GM12873 (cell line): ENCODE measurements around the gene NACC1.

Source experiments
- CTCF ChIP-seq: IDR thresholded peaks from 2 replicates; pipeline ENCODE4 v1.5.1; 2012; ENCODE audit warnings: low read depth, mild to moderate bottlenecking, moderate library complexity, low read length, control low read depth; ENCODE audit not compliant: insufficient read depth; ENCODE audit errors: missing control alignments

NACC1 gene

GRCh38 chr19:13074378-13074777, 43.7 kb upstream of the NACC1 start:
- no peak for TF ChIP-seq CTCF

- TF ChIP-seq CTCF, result no peak
Measured at GRCh38 chr19:13076320-13076719, 41.7 kb upstream of the NACC1 start.

GRCh38 chr19:13076787-13077186, 41.3 kb upstream of the NACC1 start:
- no peak for TF ChIP-seq CTCF

- TF ChIP-seq CTCF, result no peak
Measured at GRCh38 chr19:13077240-13077639, 40.8 kb upstream of the NACC1 start.

GRCh38 chr19:13078381-13078780, 39.7 kb upstream of the NACC1 start:
- TF ChIP-seq CTCF, result no peak

- no peak for TF ChIP-seq CTCF
Measured at GRCh38 chr19:13078897-13079541, 39.0 kb upstream of the NACC1 start.

- no peak for TF ChIP-seq CTCF
Measured at GRCh38 chr19:13079542-13079986, 38.5 kb upstream of the NACC1 start.
